PFSK-1 (cell line): ENCODE data around the gene GFRA4.

ENCODE experiments used
- FOXP2 ChIP-seq: optimal IDR thresholded peaks from 2 replicates; pipeline ENCODE3; 2011; ENCODE audit warnings: borderline replicate concordance, control low read depth, inconsistent platforms; ENCODE audit not compliant: insufficient read depth; ENCODE audit errors: extremely low read length, extremely low read depth
- POLR2AphosphoS5 ChIP-seq: IDR thresholded peaks from 2 replicates; pipeline ENCODE4 v1.6.1; 2012; ENCODE audit warnings: low read depth, mild to moderate bottlenecking, control low read depth, low read length, moderate library complexity
- REST ChIP-seq, 2 experiments: IDR thresholded peaks; 2 replicates each; pipeline versions ENCODE4 v1.6.1 to v1.8.0; 2011 to 2012; ENCODE audit warnings: low read depth in 2 of 2, low read length in 2 of 2, control low read depth in 1 of 2, inconsistent platforms in 1 of 2, mild to moderate bottlenecking in 1 of 2, moderate library complexity in 1 of 2; ENCODE audit not compliant: insufficient read depth in 1 of 2
- SIN3A ChIP-seq: IDR thresholded peaks from 2 replicates; pipeline ENCODE4 v1.6.1; 2012; ENCODE audit warnings: mild to moderate bottlenecking, low read length, moderate library complexity, borderline replicate concordance; ENCODE audit not compliant: insufficient read depth
- TAF1 ChIP-seq: IDR thresholded peaks from 2 replicates; pipeline ENCODE4 v1.6.1; 2012; ENCODE audit warnings: low read length, control low read depth, borderline replicate concordance; ENCODE audit not compliant: insufficient read depth

The GFRA4 gene

GRCh38 chr20:3674995-3675900, 12.0 kb upstream of the GFRA4 start:
- TF ChIP-seq SIN3A (no peak), REST (IDR thresholded peaks at IDR 0.05; ENCODE audit: insufficient read depth in 1 of 2, low read depth in 2 of 2, low read length in 2 of 2) (no peak), TAF1 (no peak), FOXP2 (no peak), POLR2AphosphoS5 (no peak)

DNA sequence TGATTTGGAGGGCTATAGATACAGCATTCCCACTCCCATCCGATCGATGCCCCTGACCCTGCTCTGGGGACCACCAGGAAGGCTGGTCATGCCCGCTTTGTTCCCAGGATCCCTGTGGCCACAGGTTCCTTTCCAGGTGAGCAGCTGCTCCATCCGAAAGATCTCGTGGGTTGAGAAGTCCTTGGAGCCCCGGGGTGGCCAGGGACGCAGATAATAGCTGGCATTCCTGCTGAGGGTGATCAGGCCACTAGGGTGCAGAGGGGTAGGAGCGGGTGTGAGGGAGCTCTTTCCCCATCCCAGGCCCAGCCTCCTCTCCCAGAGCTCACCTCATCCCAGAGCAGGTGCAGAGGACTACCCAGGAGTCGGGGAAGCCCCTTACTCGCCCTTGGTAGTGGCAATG, 11.2 kb upstream of the GFRA4 start:
- no peak for TF ChIP-seq REST (IDR thresholded peaks at IDR 0.05; ENCODE audit: insufficient read depth in 1 of 2, low read depth in 2 of 2, low read length in 2 of 2)
- TF ChIP-seq TAF1, result no peak
- no peak for TF ChIP-seq POLR2AphosphoS5
- TF ChIP-seq SIN3A, result no peak
- TF ChIP-seq FOXP2, result no peak

- TF ChIP-seq FOXP2, result no peak
- no peak for TF ChIP-seq TAF1
- no peak for TF ChIP-seq SIN3A
- no peak for TF ChIP-seq REST (IDR thresholded peaks at IDR 0.05; ENCODE audit: insufficient read depth in 1 of 2, low read depth in 2 of 2, low read length in 2 of 2)
- no peak for TF ChIP-seq POLR2AphosphoS5
Measured at GRCh38 chr20:3673221-3674070, 10.2 kb upstream of the GFRA4 start.

DNA sequence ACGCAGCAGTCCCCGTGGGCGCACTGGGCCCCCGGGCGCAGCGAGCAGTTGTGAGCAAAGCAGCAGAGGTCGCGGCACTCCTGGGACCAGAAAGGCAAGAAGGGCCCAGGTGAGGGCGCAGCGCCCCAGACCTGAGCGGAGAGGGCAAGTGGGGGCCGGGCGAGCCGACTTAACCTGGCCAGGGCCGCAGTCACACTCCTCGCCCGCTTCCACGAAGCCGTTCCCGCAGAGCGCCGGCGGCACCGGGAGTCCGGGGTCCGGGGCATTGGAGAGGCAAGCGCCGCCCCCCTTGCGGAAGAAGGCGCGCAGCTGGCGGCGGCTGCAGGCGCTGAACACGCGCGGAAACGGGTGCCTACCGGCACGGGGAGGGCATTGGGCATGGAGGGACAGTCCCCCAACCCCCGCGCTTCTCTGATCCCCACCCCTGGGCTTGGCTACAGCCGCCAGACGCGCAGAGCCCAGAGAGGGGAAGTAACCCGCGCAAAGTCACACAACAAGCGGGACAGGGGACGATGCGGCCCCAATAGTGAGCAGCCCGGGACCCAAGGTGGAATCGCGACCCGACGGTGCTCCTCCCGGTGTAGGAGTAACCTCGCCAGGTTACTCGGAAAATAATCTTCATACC, 9.5 kb upstream of the GFRA4 start:
- TF ChIP-seq REST (IDR thresholded peaks at IDR 0.05; ENCODE audit: insufficient read depth in 1 of 2, low read depth in 2 of 2, low read length in 2 of 2) (no peak), POLR2AphosphoS5 (no peak), TAF1 (no peak), FOXP2 (no peak), SIN3A (no peak)
